HUES48 (cell line): ENCODE results near the gene ORMDL3.
"Not testable (repeated sequence)": the region's sequence is repeated elsewhere in the genome, so short reads cannot be mapped to it uniquely, and the experiment has no call there.

Source experiments
- H3K27ac ChIP-seq: one replicate; pipeline ENCODE4 v1.7.0; 2013; ENCODE audit warnings: low read depth, low read length, inconsistent platforms
- H3K27me3 ChIP-seq: 2 replicates; pipeline ENCODE4 v1.6.1; 2013; ENCODE audit warnings: mild to moderate bottlenecking, low read length; ENCODE audit not compliant: control insufficient read depth, insufficient read depth
- H3K36me3 ChIP-seq: 2 replicates; pipeline ENCODE4 v1.6.1; 2013; ENCODE audit warnings: low read length; ENCODE audit not compliant: control insufficient read depth, insufficient read depth
- H3K4me1 ChIP-seq: 2 replicates; pipeline ENCODE4 v1.6.1; 2013; ENCODE audit warnings: mild to moderate bottlenecking, low read length; ENCODE audit not compliant: control insufficient read depth, insufficient read depth
- H3K4me3 ChIP-seq: 2 replicates; pipeline ENCODE4 v1.5.1; 2013; ENCODE audit warnings: mild to moderate bottlenecking, low read depth, low read length
- H3K9ac ChIP-seq: 2 replicates; pipeline ENCODE4 v1.6.1; 2013; ENCODE audit warnings: mild to moderate bottlenecking, low read depth, low read length, moderate library complexity
- H3K9me3 ChIP-seq: 2 replicates; pipeline ENCODE4 v1.6.1; 2013; ENCODE audit warnings: low read length; ENCODE audit not compliant: control insufficient read depth, insufficient read depth

ORMDL3 gene

GRCh38 chr17:39949028-39949427 is 21.6 kb upstream of the ORMDL3 start:
- Histone ChIP-seq H3K27ac (no peak overlapping the region), H3K4me1 (peaks cover 8% of the 10 kb centered on the region; the same call in 1 of the 2 replicates), H3K4me3 (no peak overlapping the region), H3K27me3 (peaks cover 8% of the 10 kb centered on the region), H3K36me3 (no peaks in the 10 kb centered on the region), H3K9me3 (no peaks in the 10 kb centered on the region), H3K9ac (no peak overlapping the region)

GRCh38 chr17:39948489-39948828 is 21.1 kb upstream of the ORMDL3 start:
- not testable (repeated sequence) for H3K9ac ChIP-seq, H3K9me3 ChIP-seq, H3K4me1 ChIP-seq, H3K36me3 ChIP-seq, H3K27me3 ChIP-seq, H3K27ac ChIP-seq, H3K4me3 ChIP-seq

- H3K4me3 ChIP-seq, result no peak overlapping the region
- no peak overlapping the region for H3K9ac ChIP-seq
- 0 out of 2 replicates have a peak, but pooled peaks cover under 1% of the 10 kb centered on the region for H3K27me3 ChIP-seq
- H3K9me3 ChIP-seq, result no peaks in the 10 kb centered on the region
- H3K36me3 ChIP-seq, result no peaks in the 10 kb centered on the region
- H3K4me1 ChIP-seq, result no peaks in the 10 kb centered on the region; the same call in 1 of the 2 replicates
- H3K27ac ChIP-seq, result no peak overlapping the region
Measured at GRCh38 chr17:39946551-39947330, 19.3 kb upstream of the ORMDL3 start.

DNA sequence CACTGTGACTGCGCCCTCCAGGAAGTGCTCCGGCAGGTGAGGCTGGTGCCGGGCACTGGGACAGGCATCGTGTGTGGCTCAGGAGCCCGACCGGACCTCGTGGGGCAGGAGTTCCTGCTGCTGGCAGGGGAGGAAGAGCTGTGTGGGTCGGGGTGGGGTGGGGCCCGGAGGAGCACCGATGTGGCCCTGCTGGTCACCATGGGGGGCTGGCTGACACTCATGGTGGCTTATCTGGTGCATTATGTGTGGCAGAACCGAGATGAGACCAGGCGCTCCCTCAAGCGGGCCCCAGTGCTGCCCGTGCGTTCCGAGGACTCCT is 17.0 kb upstream of the ORMDL3 start:
- Histone ChIP-seq H3K4me1 (no peaks in the 10 kb centered on the region; the same call in 1 of the 2 replicates), H3K36me3 (no peaks in the 10 kb centered on the region), H3K27me3 (no peaks in the 10 kb centered on the region), H3K9ac (no peak overlapping the region), H3K9me3 (no peaks in the 10 kb centered on the region), H3K4me3 (no peak overlapping the region), H3K27ac (no peak overlapping the region)

GRCh38 chr17:39943702-39944392 is 16.4 kb upstream of the ORMDL3 start:
- no peak overlapping the region for H3K4me3 ChIP-seq
- no peak overlapping the region for H3K9ac ChIP-seq
- no peak overlapping the region for H3K27ac ChIP-seq
- no peaks in the 10 kb centered on the region for H3K27me3 ChIP-seq
- H3K36me3 ChIP-seq, result no peaks in the 10 kb centered on the region
- no peaks in the 10 kb centered on the region; the same call in 1 of the 2 replicates for H3K4me1 ChIP-seq
- no peaks in the 10 kb centered on the region for H3K9me3 ChIP-seq

- H3K9me3 ChIP-seq, result no peaks in the 10 kb centered on the region
- no peaks in the 10 kb centered on the region for H3K36me3 ChIP-seq
- H3K9ac ChIP-seq, result no peak overlapping the region
- H3K4me3 ChIP-seq, result no peak overlapping the region
- no peaks in the 10 kb centered on the region for H3K4me1 ChIP-seq
- H3K27ac ChIP-seq, result no peak overlapping the region
- no peaks in the 10 kb centered on the region for H3K27me3 ChIP-seq
Measured at GRCh38 chr17:39939588-39940419, 12.4 kb upstream of the ORMDL3 start.

DNA sequence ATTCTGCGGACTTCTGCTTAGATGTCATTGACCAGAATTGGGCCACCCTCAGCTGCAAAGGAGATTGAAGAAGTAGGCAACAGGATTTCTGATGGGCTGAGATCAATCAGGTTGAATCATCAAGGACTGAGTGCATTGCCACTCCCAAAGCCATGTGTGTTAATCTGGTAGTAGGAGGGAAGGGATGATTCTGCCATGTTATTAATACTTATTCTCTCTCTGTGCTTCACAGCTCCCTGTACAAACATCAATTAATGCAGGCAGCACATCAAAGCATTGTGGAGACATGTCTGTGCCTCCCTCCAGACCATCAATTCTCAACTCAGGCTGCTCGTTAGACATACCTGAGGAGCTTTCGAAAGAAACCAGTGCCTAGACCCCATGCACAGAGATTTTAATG is 11.7 kb upstream of the ORMDL3 start:
- Histone ChIP-seq H3K4me1 (peaks cover 6% of the 10 kb centered on the region), H3K9me3 (no peaks in the 10 kb centered on the region), H3K36me3 (no peaks in the 10 kb centered on the region), H3K9ac (no peak overlapping the region), H3K4me3 (no peak overlapping the region), H3K27me3 (no peaks in the 10 kb centered on the region), H3K27ac (no peak overlapping the region)

DNA sequence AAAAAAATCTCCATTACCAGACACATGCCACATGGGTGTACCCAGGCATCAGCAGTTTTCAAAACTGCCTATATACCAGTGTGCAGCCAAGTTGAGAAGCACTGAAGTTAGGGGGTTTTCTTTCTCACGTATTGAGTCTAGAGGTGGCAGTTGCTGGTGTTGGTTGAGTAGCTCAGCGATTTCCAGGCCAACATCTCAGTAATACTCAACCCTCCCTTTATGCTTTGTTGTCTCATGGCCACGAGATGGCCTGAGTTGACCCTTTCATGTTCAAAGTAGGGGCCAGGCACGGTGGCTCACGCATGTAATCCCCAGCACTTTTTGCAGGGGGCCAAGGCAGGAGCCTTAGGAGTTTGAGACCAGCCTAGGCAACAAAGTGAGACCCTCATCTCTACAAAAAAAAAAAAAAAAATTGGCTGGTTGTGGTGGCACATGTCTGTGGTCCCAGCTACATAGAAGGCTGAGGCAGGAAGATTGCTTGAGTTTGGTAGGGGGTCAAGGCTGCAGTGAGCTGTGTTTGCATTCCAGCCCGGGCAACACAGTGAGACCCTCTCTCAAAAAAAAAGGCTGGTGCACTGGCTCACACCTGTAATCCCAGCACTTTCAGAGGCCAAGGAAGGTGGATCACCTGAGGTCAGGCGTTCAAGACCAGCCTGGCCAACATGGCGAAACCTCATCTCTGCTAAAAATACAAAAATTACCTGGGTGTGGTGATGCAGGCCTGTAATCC is 10.9 kb upstream of the ORMDL3 start:
- no peak overlapping the region for H3K27ac ChIP-seq
- H3K36me3 ChIP-seq, result no peaks in the 10 kb centered on the region
- H3K9ac ChIP-seq, result no peak overlapping the region
- peaks cover 11% of the 10 kb centered on the region for H3K4me1 ChIP-seq
- no peaks in the 10 kb centered on the region for H3K9me3 ChIP-seq
- no peak overlapping the region for H3K4me3 ChIP-seq
- no peaks in the 10 kb centered on the region for H3K27me3 ChIP-seq

- Histone ChIP-seq H3K36me3 (no peaks in the 10 kb centered on the region), H3K4me1 (peaks cover 11% of the 10 kb centered on the region), H3K27ac (no peak overlapping the region), H3K9ac (no peak overlapping the region), H3K27me3 (no peaks in the 10 kb centered on the region), H3K9me3 (no peaks in the 10 kb centered on the region), H3K4me3 (no peak overlapping the region)
Measured at GRCh38 chr17:39937447-39937846, 10.0 kb upstream of the ORMDL3 start.

GRCh38 chr17:39935909-39936308 is 8.5 kb upstream of the ORMDL3 start:
- Histone ChIP-seq H3K9ac (no peak overlapping the region), H3K36me3 (no peaks in the 10 kb centered on the region), H3K27ac (no peak overlapping the region), H3K4me1 (peaks cover 11% of the 10 kb centered on the region), H3K27me3 (no peaks in the 10 kb centered on the region), H3K9me3 (no peaks in the 10 kb centered on the region), H3K4me3 (no peak overlapping the region)
